HepG2 (cell line): ENCODE data around the gene KDELR3. TPM values are rescaled to one million over a fixed set of nuclear protein-coding genes. Genes with fewer than 3 reads are reported as not detected.

Experiments used
- BCL3 ChIP-seq: sonication (generic); formaldehyde crosslinking; IDR thresholded peaks from 2 replicates; pipeline ENCODE4 v1.5.1; 2020; ENCODE audit warnings: mild to moderate bottlenecking, missing genetic modification reagents, moderate library complexity
- CENPT ChIP-seq: sonication (generic); formaldehyde crosslinking; IDR thresholded peaks from 2 replicates; pipeline ENCODE4 v1.8.0; 2022; ENCODE audit warnings: low read depth, mild to moderate bottlenecking, moderate library complexity, missing genetic modification reagents
- HMGXB4 ChIP-seq, 2 experiments: sonication (generic) in 1 of 2; formaldehyde crosslinking in 1 of 2; IDR thresholded peaks; 2 replicates each; pipeline versions ENCODE4 v1.4.0 to v1.6.1; 2018 to 2020; ENCODE audit warnings: missing genetic modification reagents in 2 of 2, borderline replicate concordance in 1 of 2, low read depth in 1 of 2, mild to moderate bottlenecking in 1 of 2, missing biosample characterization in 1 of 2
- LBX2 ChIP-seq: sonication (generic); formaldehyde crosslinking; IDR thresholded peaks from 2 replicates; pipeline ENCODE4 v1.5.0; 2020; ENCODE audit warnings: missing genetic modification reagents, mild to moderate bottlenecking, borderline replicate concordance
- MAFF ChIP-seq: IDR thresholded peaks from 2 replicates; pipeline ENCODE4 v1.6.1; 2011; ENCODE audit warnings: low read depth, low read length, improper control_type of control experiment
- MAZ ChIP-seq, 2 experiments: sonication (generic) in 1 of 2; formaldehyde crosslinking in 1 of 2; IDR thresholded peaks; 2 replicates each; pipeline versions ENCODE4 v1.5.0 to v1.6.1; 2012 to 2020; ENCODE audit warnings: low read depth in 2 of 2, mild to moderate bottlenecking in 2 of 2, borderline replicate concordance in 1 of 2, improper control_type of control experiment in 1 of 2, low read length in 1 of 2, missing genetic modification reagents in 1 of 2, moderate library complexity in 1 of 2
- MYPOP ChIP-seq: sonication (generic); formaldehyde crosslinking; IDR thresholded peaks from 2 replicates; pipeline ENCODE4 v1.8.1; 2023; ENCODE audit warnings: mild to moderate bottlenecking, moderate library complexity, missing genetic modification reagents
- RFX5 ChIP-seq: IDR thresholded peaks from 2 replicates; pipeline ENCODE4 v1.6.1; 2011; ENCODE audit warnings: low read depth, low read length, improper control_type of control experiment
- SAP130 ChIP-seq: IDR thresholded peaks from 2 replicates; pipeline ENCODE4 v1.6.1; 2016; ENCODE audit warnings: low read depth
- SP2 ChIP-seq: sonication (generic); formaldehyde crosslinking; IDR thresholded peaks from 2 replicates; pipeline ENCODE4 v1.5.1; 2020; ENCODE audit warnings: mild to moderate bottlenecking, missing genetic modification reagents
- UBTF ChIP-seq: sonication (generic); formaldehyde crosslinking; IDR thresholded peaks from 2 replicates; pipeline ENCODE4 v1.4.0; 2020; ENCODE audit warnings: mild to moderate bottlenecking, missing genetic modification reagents
- WIZ ChIP-seq: sonication (generic); formaldehyde crosslinking; IDR thresholded peaks from 2 replicates; pipeline ENCODE4 v1.5.1; 2020; ENCODE audit warnings: mild to moderate bottlenecking, missing genetic modification reagents
- ZNF451 ChIP-seq: sonication (generic); formaldehyde crosslinking; IDR thresholded peaks from 2 replicates; pipeline ENCODE4 v1.5.0; 2020; ENCODE audit warnings: mild to moderate bottlenecking, missing genetic modification reagents
- ZNF619 ChIP-seq: sonication (generic); formaldehyde crosslinking; IDR thresholded peaks from 2 replicates; pipeline ENCODE4 v1.4.0; 2020; ENCODE audit warnings: mild to moderate bottlenecking, missing genetic modification reagents
- ZNF674 ChIP-seq: sonication (generic); formaldehyde crosslinking; IDR thresholded peaks from 2 replicates; pipeline ENCODE4 v1.5.0; 2020; ENCODE audit warnings: low read depth, mild to moderate bottlenecking, missing genetic modification reagents
- ZNF703 ChIP-seq: sonication (generic); formaldehyde crosslinking; IDR thresholded peaks from 2 replicates; pipeline ENCODE4 v1.5.1; 2020; ENCODE audit warnings: missing genetic modification reagents, mild to moderate bottlenecking, moderate library complexity, borderline replicate concordance
- ZNF737 ChIP-seq: sonication (generic); formaldehyde crosslinking; IDR thresholded peaks from 2 replicates; pipeline ENCODE4 v1.5.0; 2020; ENCODE audit warnings: missing genetic modification reagents, mild to moderate bottlenecking, borderline replicate concordance
- ZNF749 ChIP-seq: sonication (generic); formaldehyde crosslinking; IDR thresholded peaks from 2 replicates; pipeline ENCODE4 v1.8.0; 2022; ENCODE audit warnings: mild to moderate bottlenecking, missing genetic modification reagents, moderate library complexity, borderline replicate concordance
- ZNF780A ChIP-seq: sonication (generic); formaldehyde crosslinking; IDR thresholded peaks from 2 replicates; pipeline ENCODE4 v1.8.0; 2022; ENCODE audit warnings: mild to moderate bottlenecking, missing genetic modification reagents, moderate library complexity
- polyA plus RNA-seq, 8 experiments: library from polyadenylated mRNA; depleted of rRNA in 3 of 8; stranded (reverse) in 7 of 8; unstranded in 1 of 8; fragments of >200 nt; fragmentation: Illumina TruSeq in 4 of 8; extraction: Trizol in 4 of 8; gene quantifications; 2 replicates each; pipeline versions ENCODE4 v1.2.1 to v1.2.3, GENCODE V29; 2011 to 2016; ENCODE audit warnings: low read depth in 4 of 8, missing spikeins in 1 of 8, mixed read lengths in 1 of 8; ENCODE audit not compliant: insufficient read depth in 1 of 8
- total RNA-seq, 5 experiments: library from RNA; depleted of rRNA; stranded (reverse); fragments of >200 nt; fragmentation: Illumina TruSeq; extraction: Trizol; gene quantifications; 2 replicates each; pipeline ENCODE4 v1.2.3, GENCODE V29; 2016; ENCODE audit warnings: low read depth in 1 of 5

Gene KDELR3
- total and polyA plus RNA-seq, 2 of the 13 experiments (the other 11 are each of a cell fraction or from before 2014, with no cell fraction given): 24.2 to 65.7 TPM

GRCh38 chr22:38506118-38506962, 38.4 kb downstream of the KDELR3 start, which contains the start of gene DDX17 (continued):
- no peak; the same call in 1 of the 2 replicates for TF ChIP-seq UBTF (CRISPR knock-in tag)
- TF ChIP-seq ZNF674: no peak
- TF ChIP-seq RFX5: no peak
- TF ChIP-seq ZNF703: no peak
- no peak for TF ChIP-seq ZNF780A
- no peak for TF ChIP-seq CENPT (CRISPR knock-in tag)
- TF ChIP-seq MYPOP (CRISPR knock-in tag): peak; percentile 95
- TF ChIP-seq SP2: no peak; the same call in 1 of the 2 replicates
- TF ChIP-seq ZNF619 (CRISPR knock-in tag): no peak
- TF ChIP-seq BCL3: no peak; the same call in 1 of the 2 replicates
- TF ChIP-seq ZNF451: no peak
- peak; percentile 66 for TF ChIP-seq WIZ (CRISPR knock-in tag)
- 0 out of 2 replicates have a peak, but pooled peaks have one; percentile 21 for TF ChIP-seq ZNF749 (CRISPR knock-in tag)
- TF ChIP-seq MAZ (IDR thresholded peaks at IDR 0.05; ENCODE audit: borderline replicate concordance, low read depth, low read length): no peak
- peak; percentile 3; the same call in 1 of the 2 replicates for TF ChIP-seq MAZ (CRISPR knock-in tag; IDR thresholded peaks at IDR 0.05; ENCODE audit: low read depth)
- TF ChIP-seq ZNF737 (CRISPR knock-in tag): no peak
- no peak for TF ChIP-seq LBX2
- no peak for TF ChIP-seq MAFF
- TF ChIP-seq SAP130 (CRISPR knock-in tag): peak; percentile 64
- TF ChIP-seq HMGXB4 (CRISPR knock-in tag; IDR thresholded peaks at IDR 0.05; ENCODE audit: borderline replicate concordance in 1 of 2, low read depth in 1 of 2): peak; percentile 65 to 90
